NCI-H460 (cell line): ENCODE measurements around the gene FIBIN. TPM values are rescaled to one million over a fixed set of nuclear protein-coding genes. Genes with fewer than 3 reads are reported as not detected.
"Not testable (repeated sequence)": the region's sequence is repeated elsewhere in the genome, so short reads cannot be mapped to it uniquely, and the experiment has no call there.

ENCODE experiments used
- DNase-seq: peaks from one replicate; pipeline ENCODE4 v3.0.0-alpha.2; 2016; ENCODE audit warnings: low read depth; ENCODE audit errors: extremely low read depth
- total RNA-seq: library from RNA; depleted of rRNA; stranded (reverse); fragments of >200 nt; shearing (Covaris generic); gene quantifications from 2 replicates; pipeline ENCODE4 v1.2.3, GENCODE V29; 2014

Gene FIBIN
- total RNA-seq, 1 experiment from 2014 or later, result not detected

GRCh38 chr11:26976389-26976788 is 17.5 kb upstream of the FIBIN start:
- DNase-seq, result no peak

- not testable (repeated sequence) for DNase-seq
Observed at GRCh38 chr11:26977209-26977608, 16.7 kb upstream of the FIBIN start.

- no peak for DNase-seq
Observed at GRCh38 chr11:26983645-26984044, 10.3 kb upstream of the FIBIN start.

GRCh38 chr11:26985470-26985869 is 8.4 kb upstream of the FIBIN start:
- DNase-seq, result no peak

GRCh38 chr11:26985943-26986342 is 8.0 kb upstream of the FIBIN start:
- no peak for DNase-seq

- no peak for DNase-seq
Observed at GRCh38 chr11:26987272-26987671, 6.6 kb upstream of the FIBIN start.

GRCh38 chr11:26987731-26988130 is 6.2 kb upstream of the FIBIN start:
- no peak for DNase-seq

- no peak for DNase-seq
Observed at GRCh38 chr11:26992031-26992541, 1.8 kb upstream of the FIBIN start.

- DNase-seq, result no peak
Observed at GRCh38 chr11:26994631-26995095, 751 bp downstream of the FIBIN start.

- DNase-seq, result no peak
Observed at GRCh38 chr11:26995701-26996460, 2.0 kb downstream of the FIBIN start.

- no peak for DNase-seq
Observed at GRCh38 chr11:26997378-26997777, 3.5 kb downstream of the FIBIN start.

GRCh38 chr11:27001136-27001730 is 7.3 kb downstream of the FIBIN start:
- not testable (repeated sequence) for DNase-seq

- no peak for DNase-seq
Observed at GRCh38 chr11:27002431-27002830, 8.5 kb downstream of the FIBIN start.

GRCh38 chr11:27002838-27003237 is 8.9 kb downstream of the FIBIN start:
- no peak for DNase-seq

- DNase-seq, result no peak
Observed at GRCh38 chr11:27004103-27004502, 10.2 kb downstream of the FIBIN start.

- DNase-seq, result no peak
Observed at GRCh38 chr11:27008811-27009535, 15.1 kb downstream of the FIBIN start.

- no peak for DNase-seq
Observed at GRCh38 chr11:27011560-27012233, 17.8 kb downstream of the FIBIN start.

- DNase-seq, result no peak
Observed at GRCh38 chr11:27012234-27012921, 18.5 kb downstream of the FIBIN start.

- no peak for DNase-seq
Observed at GRCh38 chr11:27013781-27014361, 20.0 kb downstream of the FIBIN start.
